ENCODE measurements around the gene NTN3. TPM values are rescaled to one million over a fixed set of nuclear protein-coding genes. Genes with fewer than 3 reads are reported as not detected.

Gene NTN3
- total RNA-seq, 1 donor from 2014 or later = 2.5 TPM

DNA sequence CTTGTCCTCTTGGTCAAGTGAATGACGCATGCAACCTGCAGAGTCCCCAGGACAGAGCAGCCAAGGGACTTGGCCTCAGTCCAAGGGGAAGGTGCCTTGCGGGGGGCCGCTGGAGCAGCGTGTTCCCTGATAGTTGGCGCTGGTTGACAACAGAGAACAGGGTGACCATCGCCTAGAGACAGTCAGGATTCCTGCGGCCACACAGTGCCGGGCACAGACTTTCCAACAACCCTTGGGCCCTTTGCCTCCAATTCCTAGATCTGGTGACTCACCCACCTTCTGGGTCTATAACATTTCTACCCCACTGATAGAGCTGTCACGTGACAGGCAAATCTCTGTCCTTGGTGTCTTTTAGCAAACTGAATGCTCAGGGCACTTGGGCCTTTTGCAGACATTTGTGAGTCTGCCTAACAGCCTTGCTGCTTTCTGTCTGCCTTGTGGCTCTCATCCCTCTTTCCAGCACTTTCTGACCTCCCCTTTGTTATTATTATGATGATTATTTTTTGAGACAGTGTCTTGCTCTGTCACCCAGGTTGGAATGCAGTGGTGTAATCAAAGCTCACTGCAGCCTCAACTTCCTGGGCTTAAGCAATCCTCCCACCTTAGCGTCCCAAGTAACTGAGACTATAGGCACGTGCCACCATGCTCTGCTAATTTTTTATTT, 23.0 kb upstream of the NTN3 start:
- no peak overlapping the region for H3K4me3 Mint-ChIP-seq (ENCODE audit: low read depth)
- H3K36me3 Mint-ChIP-seq (ENCODE audit: insufficient read depth) = peaks cover 12% of the 10 kb centered on the region
- TF ChIP-seq, protein P1, sequence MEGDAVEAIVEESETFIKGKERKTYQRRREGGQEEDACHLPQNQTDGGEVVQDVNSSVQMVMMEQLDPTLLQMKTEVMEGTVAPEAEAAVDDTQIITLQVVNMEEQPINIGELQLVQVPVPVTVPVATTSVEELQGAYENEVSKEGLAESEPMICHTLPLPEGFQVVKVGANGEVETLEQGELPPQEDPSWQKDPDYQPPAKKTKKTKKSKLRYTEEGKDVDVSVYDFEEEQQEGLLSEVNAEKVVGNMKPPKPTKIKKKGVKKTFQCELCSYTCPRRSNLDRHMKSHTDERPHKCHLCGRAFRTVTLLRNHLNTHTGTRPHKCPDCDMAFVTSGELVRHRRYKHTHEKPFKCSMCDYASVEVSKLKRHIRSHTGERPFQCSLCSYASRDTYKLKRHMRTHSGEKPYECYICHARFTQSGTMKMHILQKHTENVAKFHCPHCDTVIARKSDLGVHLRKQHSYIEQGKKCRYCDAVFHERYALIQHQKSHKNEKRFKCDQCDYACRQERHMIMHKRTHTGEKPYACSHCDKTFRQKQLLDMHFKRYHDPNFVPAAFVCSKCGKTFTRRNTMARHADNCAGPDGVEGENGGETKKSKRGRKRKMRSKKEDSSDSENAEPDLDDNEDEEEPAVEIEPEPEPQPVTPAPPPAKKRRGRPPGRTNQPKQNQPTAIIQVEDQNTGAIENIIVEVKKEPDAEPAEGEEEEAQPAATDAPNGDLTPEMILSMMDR (IDR thresholded peaks at IDR 0.05; ENCODE audit: unreplicated experiment) = no peak
- no peaks in the 10 kb centered on the region for H3K4me1 Mint-ChIP-seq (ENCODE audit: low read depth)
- no peaks in the 10 kb centered on the region for H3K27me3 Mint-ChIP-seq
- DNase-seq (ENCODE audit: low spot score, unreplicated experiment) = no peak
- H3K27ac Mint-ChIP-seq = no peak overlapping the region
- no peaks in the 10 kb centered on the region for H3K9me3 Mint-ChIP-seq (ENCODE audit: low read depth)

DNA sequence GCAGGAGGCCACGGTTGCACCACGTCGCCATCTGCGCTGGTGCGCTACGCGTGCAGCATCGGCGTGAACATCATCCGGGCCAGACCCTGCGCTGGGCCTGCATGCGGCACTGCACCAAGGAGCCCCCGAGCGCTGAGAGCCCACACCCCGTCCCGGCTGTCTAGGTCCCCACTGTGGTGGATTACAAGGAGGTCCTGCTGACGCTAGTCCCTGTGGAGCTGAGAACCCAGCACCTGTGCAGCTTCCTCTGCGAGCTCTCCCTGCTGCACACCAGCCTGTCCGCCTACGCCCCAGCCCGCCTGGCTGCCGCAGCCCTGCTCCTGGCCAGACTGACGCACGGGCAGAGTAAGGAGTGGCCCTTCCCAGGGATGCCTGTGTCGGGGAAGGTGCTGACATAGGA, 22.0 kb upstream of the NTN3 start:
- Mint-ChIP-seq H3K27me3 (no peaks in the 10 kb centered on the region), H3K9me3 (ENCODE audit: low read depth) (no peaks in the 10 kb centered on the region), H3K4me3 (ENCODE audit: low read depth) (no peak overlapping the region), H3K4me1 (ENCODE audit: low read depth) (no peaks in the 10 kb centered on the region), H3K36me3 (ENCODE audit: insufficient read depth) (peaks cover 14% of the 10 kb centered on the region), H3K27ac (no peak overlapping the region)
- TF ChIP-seq, protein P1 (IDR thresholded peaks at IDR 0.05; ENCODE audit: unreplicated experiment) = no peak
- no peak for DNase-seq (ENCODE audit: low spot score, unreplicated experiment)

DNA sequence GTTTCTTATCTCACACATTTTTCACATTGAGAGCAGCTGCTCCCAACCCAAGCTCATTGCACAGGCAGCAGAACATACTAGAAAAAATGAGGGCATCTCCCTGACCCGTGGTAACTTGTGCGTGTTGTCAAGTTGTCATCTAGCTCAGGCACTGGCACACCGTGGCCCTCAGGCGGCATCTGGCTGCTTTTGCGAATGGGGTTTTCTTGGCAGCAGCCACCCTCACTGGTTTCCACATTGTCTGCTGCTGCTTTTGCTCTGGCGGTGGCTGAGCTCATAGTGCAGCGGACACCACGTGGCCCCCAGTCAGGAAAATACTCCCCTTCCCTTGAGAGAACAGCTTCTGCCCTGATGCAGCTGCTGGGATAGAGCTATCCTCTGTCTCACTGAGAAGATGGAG, 20.6 kb upstream of the NTN3 start:
- TF ChIP-seq, protein P1 (IDR thresholded peaks at IDR 0.05; ENCODE audit: unreplicated experiment) = no peak
- Mint-ChIP-seq H3K4me1 (ENCODE audit: low read depth) (no peaks in the 10 kb centered on the region), H3K4me3 (ENCODE audit: low read depth) (no peak overlapping the region), H3K9me3 (ENCODE audit: low read depth) (no peaks in the 10 kb centered on the region), H3K36me3 (ENCODE audit: insufficient read depth) (peaks cover 12% of the 10 kb centered on the region), H3K27me3 (no peaks in the 10 kb centered on the region), H3K27ac (no peak overlapping the region)
- DNase-seq (ENCODE audit: low spot score, unreplicated experiment) = no peak

DNA sequence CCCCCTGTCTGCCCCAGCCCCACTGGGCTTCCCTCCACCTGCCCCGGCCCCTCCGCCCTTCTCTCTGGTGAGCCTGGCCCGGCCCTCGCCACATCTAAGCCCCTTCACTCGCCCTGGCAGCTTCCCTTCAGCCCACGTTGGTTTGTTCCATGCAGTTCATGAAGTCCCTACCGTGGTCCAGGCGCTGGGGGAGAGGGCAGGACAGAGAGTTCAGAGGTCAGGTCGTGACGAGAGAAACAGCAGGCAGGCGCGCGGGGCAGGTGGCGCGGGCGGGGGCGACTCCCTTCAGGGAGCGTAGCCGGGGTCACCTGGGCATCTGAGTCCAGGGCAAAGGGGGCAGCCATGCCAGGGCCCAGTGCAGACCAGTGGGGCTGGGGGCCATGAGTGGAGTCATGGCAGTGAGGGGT, 20.1 kb upstream of the NTN3 start:
- H3K27ac Mint-ChIP-seq = no peak overlapping the region
- H3K36me3 Mint-ChIP-seq (ENCODE audit: insufficient read depth) = peaks cover 12% of the 10 kb centered on the region
- no peaks in the 10 kb centered on the region for H3K9me3 Mint-ChIP-seq (ENCODE audit: low read depth)
- no peaks in the 10 kb centered on the region for H3K27me3 Mint-ChIP-seq
- no peaks in the 10 kb centered on the region for H3K4me1 Mint-ChIP-seq (ENCODE audit: low read depth)
- H3K4me3 Mint-ChIP-seq (ENCODE audit: low read depth) = no peak overlapping the region
- TF ChIP-seq, protein P1 (IDR thresholded peaks at IDR 0.05; ENCODE audit: unreplicated experiment) = no peak
- DNase-seq (ENCODE audit: low spot score, unreplicated experiment) = no peak

DNA sequence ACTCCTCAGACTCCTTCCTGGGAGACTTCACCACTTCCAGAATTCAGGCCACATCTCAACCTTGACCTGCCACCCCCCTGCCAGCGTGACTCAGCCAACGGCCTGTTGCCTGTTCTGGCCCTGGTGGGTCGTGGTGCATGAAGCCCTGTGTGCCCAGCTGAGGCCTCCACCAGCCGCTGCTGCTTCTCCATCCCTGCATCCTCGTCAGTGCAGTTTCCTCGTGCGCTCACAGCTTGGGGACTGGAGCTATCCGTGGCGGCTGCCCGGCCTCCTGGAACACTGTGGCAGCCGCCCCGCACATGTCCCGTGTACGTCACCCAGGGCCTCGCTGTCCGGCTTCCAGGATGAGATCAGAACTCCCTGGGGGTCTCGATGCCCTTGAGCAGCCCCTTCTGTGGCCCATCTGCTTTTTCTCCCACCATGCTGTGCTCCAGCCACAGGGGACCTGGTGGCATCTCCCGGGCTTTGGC, 19.2 kb upstream of the NTN3 start:
- DNase-seq (ENCODE audit: low spot score, unreplicated experiment) = no peak
- H3K36me3 Mint-ChIP-seq (ENCODE audit: insufficient read depth) = peaks cover 13% of the 10 kb centered on the region
- no peak overlapping the region for H3K4me3 Mint-ChIP-seq (ENCODE audit: low read depth)
- H3K27me3 Mint-ChIP-seq = no peaks in the 10 kb centered on the region
- TF ChIP-seq, protein P1 (IDR thresholded peaks at IDR 0.05; ENCODE audit: unreplicated experiment) = no peak
- no peaks in the 10 kb centered on the region for H3K4me1 Mint-ChIP-seq (ENCODE audit: low read depth)
- H3K9me3 Mint-ChIP-seq (ENCODE audit: low read depth) = no peaks in the 10 kb centered on the region
- no peak overlapping the region for H3K27ac Mint-ChIP-seq

All from progenitor cell of endocrine pancreas (in vitro differentiated cells).